Astrocyte (in vitro differentiated cells and primary cell): ENCODE measurements around the gene CNTNAP2. TPM values are rescaled to one million over a fixed set of nuclear protein-coding genes. Genes with fewer than 3 reads are reported as not detected.

Experiments used
- DNase-seq: peaks from one replicate; pipeline ENCODE4 v3.0.0-alpha.2; 2010; ENCODE audit warnings: low read depth
- FAIRE-seq: peaks from 2 replicates; lab custom pipeline; 2011; peaks lifted over from hg19 to GRCh38; lab: Jason Lieb, UNC
- H2AFZ ChIP-seq: 2 replicates; pipeline ENCODE4 v1.6.0; 2012; ENCODE audit warnings: low read depth, low read length, inconsistent platforms
- H3K27ac ChIP-seq: 2 replicates; pipeline ENCODE4 v1.5.1; 2011; ENCODE audit warnings: low read depth, low read length, inconsistent platforms
- H3K27me3 ChIP-seq: 2 replicates; pipeline ENCODE4 v1.6.0; 2011; ENCODE audit warnings: low read length, inconsistent platforms; ENCODE audit not compliant: insufficient read depth
- H3K36me3 ChIP-seq: 2 replicates; pipeline ENCODE4 v1.5.1; 2011; ENCODE audit warnings: low read length, inconsistent platforms; ENCODE audit not compliant: insufficient read depth
- H3K4me1 ChIP-seq: 2 replicates; pipeline ENCODE4 v1.5.1; 2011; ENCODE audit warnings: low read length, inconsistent platforms; ENCODE audit not compliant: insufficient read depth
- H3K4me2 ChIP-seq: 2 replicates; pipeline ENCODE4 v1.6.0; 2012; ENCODE audit warnings: low read length, inconsistent platforms
- H3K4me3 ChIP-seq: 2 replicates; pipeline ENCODE4 v1.5.1; 2011; ENCODE audit warnings: low read depth, mild to moderate bottlenecking, low read length, inconsistent platforms; ENCODE audit not compliant: insufficient read depth
- H3K79me2 ChIP-seq: 2 replicates; pipeline ENCODE4 v1.6.0; 2012; ENCODE audit warnings: mild to moderate bottlenecking, low read length, inconsistent platforms; ENCODE audit not compliant: insufficient read depth
- H3K9ac ChIP-seq: 2 replicates; pipeline ENCODE4 v1.6.0; 2012; ENCODE audit warnings: mild to moderate bottlenecking, low read length, inconsistent platforms
- H3K9me3 ChIP-seq: 2 replicates; pipeline ENCODE4 v1.5.1; 2012; ENCODE audit warnings: low read depth, mild to moderate bottlenecking, low read length, inconsistent platforms; ENCODE audit not compliant: insufficient read depth
- H4K20me1 ChIP-seq: 2 replicates; pipeline ENCODE4 v1.6.0; 2012; ENCODE audit warnings: low read length, inconsistent platforms; ENCODE audit not compliant: insufficient read depth
- H3K27ac Mint-ChIP-seq: one replicate; pipeline ENCODE4 v1.8.0; 2021; ENCODE audit warnings: mild to moderate bottlenecking, mixed read lengths; ENCODE audit not compliant: unreplicated experiment
- H3K27me3 Mint-ChIP-seq: one replicate; pipeline ENCODE4 v1.8.0; 2021; ENCODE audit warnings: low read depth, mixed read lengths; ENCODE audit not compliant: unreplicated experiment
- H3K36me3 Mint-ChIP-seq: one replicate; pipeline ENCODE4 v1.8.0; 2021; ENCODE audit warnings: low read depth, mixed read lengths; ENCODE audit not compliant: unreplicated experiment
- H3K4me1 Mint-ChIP-seq: one replicate; pipeline ENCODE4 v1.8.0; 2021; ENCODE audit warnings: low read depth, mixed read lengths; ENCODE audit not compliant: unreplicated experiment
- H3K4me3 Mint-ChIP-seq: one replicate; pipeline ENCODE4 v1.8.0; 2021; ENCODE audit warnings: mild to moderate bottlenecking, moderate library complexity, mixed read lengths; ENCODE audit not compliant: unreplicated experiment
- H3K9me3 Mint-ChIP-seq: one replicate; pipeline ENCODE4 v1.8.0; 2021; ENCODE audit warnings: mild to moderate bottlenecking, mixed read lengths; ENCODE audit not compliant: unreplicated experiment
- EZH2 ChIP-seq: IDR thresholded peaks from 2 replicates; pipeline ENCODE4 v1.6.1; 2012; ENCODE audit warnings: mild to moderate bottlenecking, low read length, inconsistent platforms; ENCODE audit not compliant: insufficient read depth
- total RNA-seq: library from RNA; stranded (reverse); gene quantifications from 2 replicates; pipeline ENCODE4 v1.2.1, GENCODE V29; 2021
- TF ChIP-seq, protein P1 (sequence below): IDR thresholded peaks from 2 replicates; pipeline ENCODE4 v1.5.1; 2011; ENCODE audit warnings: low read depth, mild to moderate bottlenecking, inconsistent platforms, low read length, moderate library complexity; ENCODE audit not compliant: insufficient read depth

The CNTNAP2 gene
- total RNA-seq, 1 donor from 2014 or later, result 20.0 TPM

DNA sequence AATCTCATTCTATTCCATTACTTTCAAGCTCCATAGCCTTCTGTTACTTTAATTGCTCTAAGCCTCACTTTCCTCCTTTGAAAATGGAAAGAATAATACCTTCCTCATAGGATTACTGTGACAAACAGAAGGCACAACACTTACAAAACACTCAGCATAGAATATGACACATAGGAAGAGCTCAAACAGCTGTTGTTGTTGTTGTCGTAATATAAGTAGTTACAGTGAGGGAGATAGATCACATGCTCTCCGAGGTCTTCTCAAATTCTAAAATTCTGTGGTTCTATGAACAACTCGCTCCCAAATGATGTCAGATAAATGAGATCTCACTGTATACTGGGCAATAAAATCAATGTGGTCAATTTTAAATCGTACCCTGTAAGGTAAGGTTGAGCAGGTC, 1424.7 kb downstream of the CNTNAP2 start:
- H2AFZ ChIP-seq, result no peak overlapping the region
- no peaks in the 10 kb centered on the region for H3K27me3 ChIP-seq
- no peaks in the 10 kb centered on the region for H3K4me1 ChIP-seq
- TF ChIP-seq, protein P1, sequence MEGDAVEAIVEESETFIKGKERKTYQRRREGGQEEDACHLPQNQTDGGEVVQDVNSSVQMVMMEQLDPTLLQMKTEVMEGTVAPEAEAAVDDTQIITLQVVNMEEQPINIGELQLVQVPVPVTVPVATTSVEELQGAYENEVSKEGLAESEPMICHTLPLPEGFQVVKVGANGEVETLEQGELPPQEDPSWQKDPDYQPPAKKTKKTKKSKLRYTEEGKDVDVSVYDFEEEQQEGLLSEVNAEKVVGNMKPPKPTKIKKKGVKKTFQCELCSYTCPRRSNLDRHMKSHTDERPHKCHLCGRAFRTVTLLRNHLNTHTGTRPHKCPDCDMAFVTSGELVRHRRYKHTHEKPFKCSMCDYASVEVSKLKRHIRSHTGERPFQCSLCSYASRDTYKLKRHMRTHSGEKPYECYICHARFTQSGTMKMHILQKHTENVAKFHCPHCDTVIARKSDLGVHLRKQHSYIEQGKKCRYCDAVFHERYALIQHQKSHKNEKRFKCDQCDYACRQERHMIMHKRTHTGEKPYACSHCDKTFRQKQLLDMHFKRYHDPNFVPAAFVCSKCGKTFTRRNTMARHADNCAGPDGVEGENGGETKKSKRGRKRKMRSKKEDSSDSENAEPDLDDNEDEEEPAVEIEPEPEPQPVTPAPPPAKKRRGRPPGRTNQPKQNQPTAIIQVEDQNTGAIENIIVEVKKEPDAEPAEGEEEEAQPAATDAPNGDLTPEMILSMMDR, result no peak
- no peak for TF ChIP-seq EZH2
- no peak for DNase-seq
- H3K4me2 ChIP-seq, result no peak overlapping the region
- Mint-ChIP-seq H3K36me3 (no peaks in the 10 kb centered on the region), H3K27me3 (no peaks in the 10 kb centered on the region), H3K27ac (no peak overlapping the region), H3K4me1 (no peaks in the 10 kb centered on the region), H3K9me3 (no peaks in the 10 kb centered on the region), H3K4me3 (no peak overlapping the region)
- no peak for FAIRE-seq
- no peak overlapping the region for H3K9ac ChIP-seq
- no peaks in the 10 kb centered on the region for H3K79me2 ChIP-seq
- no peak overlapping the region for H3K4me3 ChIP-seq
- no peaks in the 10 kb centered on the region for H4K20me1 ChIP-seq
- H3K36me3 ChIP-seq, result no peaks in the 10 kb centered on the region
- no peak overlapping the region for H3K27ac ChIP-seq
- no peaks in the 10 kb centered on the region for H3K9me3 ChIP-seq

DNA sequence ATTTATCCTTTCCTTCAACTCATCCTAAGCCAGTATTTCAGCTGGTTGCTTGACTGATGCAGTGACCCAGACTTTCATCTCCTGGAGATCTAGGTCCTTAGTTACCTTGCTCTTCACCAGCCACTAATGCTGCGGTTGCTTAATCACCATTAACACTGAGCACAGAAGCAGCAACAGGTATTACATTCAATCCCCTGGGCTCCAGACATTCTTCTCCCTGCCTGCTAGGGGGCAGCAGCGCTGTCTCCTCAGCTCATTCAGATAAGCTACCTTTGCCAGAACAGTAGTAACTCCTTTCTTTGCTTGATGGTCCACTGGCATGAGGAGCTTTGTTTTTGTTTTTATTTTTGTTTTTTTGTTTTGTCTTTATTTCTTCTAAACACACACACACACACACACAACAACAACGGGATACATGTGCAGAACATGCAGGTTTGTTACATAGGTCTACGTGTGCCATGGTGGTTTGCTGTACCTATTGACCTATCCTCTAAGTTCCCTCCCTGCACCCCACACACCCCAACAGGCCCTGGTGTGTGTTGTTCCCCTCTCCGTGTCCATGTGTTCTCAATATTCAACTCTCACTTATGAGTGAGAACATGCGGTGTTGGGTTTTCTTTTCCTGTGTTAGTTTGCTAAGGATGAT, 1430.8 kb downstream of the CNTNAP2 start:
- H3K36me3 Mint-ChIP-seq, result no peaks in the 10 kb centered on the region
- H3K27me3 Mint-ChIP-seq, result no peaks in the 10 kb centered on the region
- Histone ChIP-seq H3K79me2 (no peaks in the 10 kb centered on the region), H4K20me1 (no peaks in the 10 kb centered on the region), H3K4me1 (no peaks in the 10 kb centered on the region), H3K4me2 (no peak overlapping the region), H3K4me3 (no peak overlapping the region), H3K27me3 (no peaks in the 10 kb centered on the region), H2AFZ (no peak overlapping the region), H3K27ac (no peak overlapping the region), H3K9me3 (no peaks in the 10 kb centered on the region), H3K36me3 (no peaks in the 10 kb centered on the region), H3K9ac (no peak overlapping the region)
- FAIRE-seq, result no peak
- H3K4me1 Mint-ChIP-seq, result no peaks in the 10 kb centered on the region
- no peak for TF ChIP-seq EZH2
- TF ChIP-seq, protein P1, result peak; percentile 40
- H3K9me3 Mint-ChIP-seq, result no peaks in the 10 kb centered on the region
- DNase-seq, result no peak
- H3K4me3 Mint-ChIP-seq, result no peak overlapping the region
- H3K27ac Mint-ChIP-seq, result no peak overlapping the region

DNA sequence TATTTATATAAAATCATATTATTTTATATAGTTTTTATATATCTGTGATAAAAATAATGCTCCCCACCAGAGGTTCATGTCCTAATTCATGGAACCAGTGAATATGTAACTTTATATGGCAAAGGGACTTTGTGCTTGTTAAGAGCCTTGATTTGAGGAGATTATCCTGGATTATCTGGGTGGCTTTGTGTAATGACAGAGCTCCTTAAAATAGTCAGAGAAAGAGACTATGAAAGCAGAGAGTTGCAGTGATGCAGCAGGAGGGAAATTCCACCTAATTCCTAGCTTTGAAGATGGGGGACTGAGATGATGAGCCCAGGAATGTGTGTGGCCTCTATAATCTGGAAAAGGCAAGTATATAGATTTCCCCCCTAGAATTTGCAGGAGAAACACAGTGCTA, 1439.7 kb downstream of the CNTNAP2 start:
- TF ChIP-seq EZH2, result no peak
- TF ChIP-seq, protein P1, result no peak
- Histone ChIP-seq H2AFZ (no peak overlapping the region), H3K9me3 (no peaks in the 10 kb centered on the region), H3K4me3 (no peak overlapping the region), H3K36me3 (no peaks in the 10 kb centered on the region), H3K27me3 (no peaks in the 10 kb centered on the region), H3K27ac (no peak overlapping the region), H3K4me1 (no peaks in the 10 kb centered on the region), H3K79me2 (no peaks in the 10 kb centered on the region), H3K9ac (no peak overlapping the region), H3K4me2 (no peak overlapping the region), H4K20me1 (no peaks in the 10 kb centered on the region)
- H3K27ac Mint-ChIP-seq, result no peak overlapping the region
- no peaks in the 10 kb centered on the region for H3K4me1 Mint-ChIP-seq
- FAIRE-seq (no peak), DNase-seq (no peak)
- H3K9me3 Mint-ChIP-seq, result no peaks in the 10 kb centered on the region
- H3K27me3 Mint-ChIP-seq, result no peaks in the 10 kb centered on the region
- no peak overlapping the region for H3K4me3 Mint-ChIP-seq
- no peaks in the 10 kb centered on the region for H3K36me3 Mint-ChIP-seq
